K562 (cell line): ENCODE measurements around the gene COQ4. TPM values are rescaled to one million over a fixed set of nuclear protein-coding genes. Genes with fewer than 3 reads are reported as not detected.

ENCODE experiments used
- ATAC-seq: fragments of 200-7000 bp; cut with Tn5 transposase; 3 replicates; pipeline ENCODE4 v1.9.1; 2020; ENCODE audit warnings: moderate library complexity
- BruUV-seq: library from RNA; stranded (reverse); fragments of 400-500 nt; replicated peaks from 2 replicates; lab custom pipeline; 2021; lab: Mats Ljungman, UMichigan
- CTCF ChIA-PET: fragments of 300-600 bp; formaldehyde crosslinking; extraction: SDS; loops from one replicate; lab custom pipeline; 2021; ENCODE audit warnings: low intra/inter-chr PET ratio; lab: Yijun Ruan, JAX
- POLR2A ChIA-PET: fragments of 300-600, 350-650 bp; sonication (Branson Sonifier 250); formaldehyde crosslinking; extraction: SDS; loops from one replicate; lab custom pipeline; 2021; ENCODE audit warnings: antibody characterized with exemption, inconsistent platforms; lab: Yijun Ruan, JAX
- DNase-seq, 4 experiments: peaks; one replicate each; pipeline versions ENCODE4 v3.0.0 to v3.0.0-alpha.2; 2011 to 2018; ENCODE audit warnings: low spot score in 3 of 4, mixed read lengths in 3 of 4; ENCODE audit errors: extremely low read depth in 1 of 4
- FAIRE-seq: peaks from 2 replicates; lab custom pipeline; 2011; peaks lifted over from hg19 to GRCh38; lab: Jason Lieb, UNC
- H2AFZ ChIP-seq: 2 replicates; pipeline ENCODE4 v1.6.0; 2011; ENCODE audit warnings: low read depth, low read length, control low read depth, inconsistent platforms
- H3K27ac ChIP-seq: fragments of 200-600 bp; 3 replicates; pipeline ENCODE4 v1.8.0; 2011; ENCODE audit warnings: low read depth, mild to moderate bottlenecking, control low read depth, inconsistent platforms, low read length, moderate library complexity, mixed read lengths; ENCODE audit errors: extremely low read depth
- H3K27me3 ChIP-seq, 2 experiments: fragments of 300-600 bp in 1 of 2; 2 replicates in 1 of 2; 3 replicates in 1 of 2; pipeline versions ENCODE4 v1.6.0 to v1.8.0; 2011; ENCODE audit warnings: inconsistent platforms in 2 of 2, low read length in 2 of 2, mild to moderate bottlenecking in 1 of 2, mixed read lengths in 1 of 2, moderate library complexity in 1 of 2; ENCODE audit not compliant: control insufficient read depth in 2 of 2, insufficient read depth in 2 of 2
- H3K36me3 ChIP-seq: fragments of 300-600 bp; 3 replicates; pipeline ENCODE4 v1.8.0; 2011; ENCODE audit warnings: mild to moderate bottlenecking, low read length, inconsistent platforms; ENCODE audit not compliant: control insufficient read depth, insufficient read depth
- H3K4me1 ChIP-seq, 2 experiments: fragments of 200-600 bp in 1 of 2; replicated peaks in 1 of 2; 2 replicates in 1 of 2; 3 replicates in 1 of 2; pipeline versions ENCODE4 v1.5.1 to v1.8.0; 2011; ENCODE audit warnings: inconsistent platforms in 2 of 2, low read length in 2 of 2, mild to moderate bottlenecking in 1 of 2, mixed read lengths in 1 of 2, moderate library complexity in 1 of 2; ENCODE audit not compliant: control insufficient read depth in 2 of 2, insufficient read depth in 2 of 2
- H3K4me2 ChIP-seq: 2 replicates; pipeline ENCODE4 v1.6.1; 2011; ENCODE audit warnings: low read length, control low read depth, inconsistent platforms, mixed read lengths; ENCODE audit not compliant: insufficient read depth
- H3K4me3 ChIP-seq: fragments of 200-600 bp; sonication (generic), shearing (Covaris generic); 2 replicates; pipeline ENCODE4 v1.5.1; 2016; ENCODE audit warnings: control low read depth, inconsistent platforms
- H3K79me2 ChIP-seq: fragments of 200-600 bp; 3 replicates; pipeline ENCODE4 v1.8.0; 2011; ENCODE audit warnings: low read length, inconsistent platforms; ENCODE audit not compliant: control insufficient read depth, insufficient read depth
- H3K9ac ChIP-seq, 2 experiments: 2 replicates each; pipeline versions ENCODE4 v1.6.0 to v1.6.1; 2011; ENCODE audit warnings: low read depth in 2 of 2, low read length in 2 of 2, control low read depth in 1 of 2, inconsistent platforms in 1 of 2, mild to moderate bottlenecking in 1 of 2, mixed read lengths in 1 of 2; ENCODE audit not compliant: insufficient read depth in 1 of 2
- H3K9me1 ChIP-seq: one replicate; pipeline ENCODE4 v1.6.0; 2011; ENCODE audit warnings: inconsistent platforms, mild to moderate bottlenecking, low read length, moderate library complexity; ENCODE audit not compliant: control insufficient read depth, insufficient read depth
- H3K9me3 ChIP-seq: replicated peaks from 2 replicates; pipeline ENCODE4 v1.5.1; 2011; ENCODE audit warnings: low read depth, low read length, inconsistent platforms; ENCODE audit not compliant: control insufficient read depth, insufficient read depth
- H4K20me1 ChIP-seq: replicated peaks from 2 replicates; pipeline ENCODE4 v1.6.1; 2011; ENCODE audit warnings: low read length, inconsistent platforms, mixed read lengths; ENCODE audit not compliant: control insufficient read depth, insufficient read depth
- CHD1 ChIP-seq: fragments of 200-600 bp; sonication (generic); IDR thresholded peaks from one replicate; pipeline ENCODE4 v1.6.1; 2012; ENCODE audit warnings: mild to moderate bottlenecking, moderate library complexity, low read length, inconsistent platforms
- CHD4 ChIP-seq: fragments of 200-600 bp; sonication (generic); IDR thresholded peaks from 3 replicates; pipeline ENCODE4 v1.6.1; 2012; ENCODE audit warnings: low read depth, mild to moderate bottlenecking, mixed read lengths, low read length, inconsistent platforms; ENCODE audit not compliant: insufficient read depth, insufficient replicate concordance, poor library complexity, severe bottlenecking
- GTF2F1 ChIP-seq: IDR thresholded peaks from 2 replicates; pipeline ENCODE4 v1.6.1; 2011; ENCODE audit warnings: low read depth, low read length, improper control_type of control experiment
- KLF1 ChIP-seq: fragments of 450-650 bp; IDR thresholded peaks from 2 replicates; pipeline ENCODE4 v1.6.1; 2016; ENCODE audit warnings: missing genetic modification characterization, missing compliant biosample characterization
- NONO ChIP-seq, 2 experiments: fragments of 200-400 bp in 1 of 2; fragments of 450-650 bp in 1 of 2; formaldehyde crosslinking in 1 of 2; IDR thresholded peaks; 2 replicates each; pipeline ENCODE4 v1.6.1; 2017; ENCODE audit warnings: low read depth in 2 of 2, mild to moderate bottlenecking in 2 of 2, moderate library complexity in 2 of 2, low read length in 1 of 2
- PYGO2 ChIP-seq: fragments of 450-650 bp; IDR thresholded peaks from 2 replicates; pipeline ENCODE4 v1.6.1; 2016; ENCODE audit warnings: mild to moderate bottlenecking, missing genetic modification characterization, moderate library complexity, missing compliant biosample characterization
- RAD21 ChIP-seq, 2 experiments: fragments of 250-450 bp in 1 of 2; fragments of 450-650 bp in 1 of 2; sonication (Bioruptor Pico) in 1 of 2; formaldehyde crosslinking in 1 of 2; IDR thresholded peaks in 1 of 2; conservative IDR thresholded peaks in 1 of 2; 2 replicates each; pipeline versions ENCODE4 v1.4.0 to v1.8.0; 2020 to 2022; ENCODE audit warnings: mild to moderate bottlenecking in 2 of 2, moderate library complexity in 1 of 2
- RBM25 ChIP-seq: fragments of 200-400 bp; formaldehyde crosslinking; IDR thresholded peaks from 2 replicates; pipeline ENCODE4 v1.6.1; 2018; ENCODE audit warnings: low read length, low read depth, moderate library complexity; ENCODE audit not compliant: severe bottlenecking
- SP1 ChIP-seq: sonication (generic); formaldehyde crosslinking; IDR thresholded peaks from 2 replicates; pipeline ENCODE4 v1.8.1; 2022; ENCODE audit warnings: mild to moderate bottlenecking, missing genetic modification reagents
- TAF7 ChIP-seq: fragments of 450-650 bp; IDR thresholded peaks from 2 replicates; pipeline ENCODE4 v1.6.1; 2016; ENCODE audit warnings: missing genetic modification characterization, missing compliant biosample characterization
- ZNF134 ChIP-seq: fragments of 250-450 bp; sonication (Bioruptor Pico); conservative IDR thresholded peaks from 2 replicates; pipeline ENCODE4 v1.4.0; 2020
- ZNF655 ChIP-seq: fragments of 250-450 bp; sonication (Bioruptor Pico); IDR thresholded peaks from 2 replicates; pipeline ENCODE4 v1.5.0; 2021
- WGBS: fragments of 100-300 bp; shearing (Covaris generic); methylation state at CpG from one replicate; pipeline ENCODE4 v1.1.6; 2016; ENCODE audit warnings: low coverage, mixed read lengths; ENCODE audit not compliant: insufficient coverage; ENCODE audit errors: missing lambda C conversion rate; 5-methylcytosine and 5-hydroxymethylcytosine counted together
- in situ Hi-C: fragments of 300-500 bp; cut with MboI; formaldehyde crosslinking; loops from 4 replicates; pipeline ENCODE4 v1.15.0; 2018; ENCODE audit warnings: inconsistent platforms, mixed read lengths
- intact Hi-C: fragments of 100-400 bp; cut with micrococcal nuclease; formaldehyde crosslinking; loops from 2 replicates; pipeline ENCODE4 v1.14.2; 2022
- polyA plus RNA-seq, 8 experiments: library from polyadenylated mRNA; depleted of rRNA in 4 of 8; stranded (reverse) in 5 of 8; unstranded in 3 of 8; fragments of >200 nt; fragmentation: Nextera tagmentation in 2 of 8; fragmentation: Illumina TruSeq in 1 of 8; extraction: Ambion mirVana in 2 of 8; extraction: Trizol in 1 of 8; gene quantifications; 2 replicates each; pipeline versions ENCODE4 v1.2.1 to v1.2.3, GENCODE V29; 2011 to 2014; ENCODE audit warnings: inconsistent platforms in 1 of 8, missing spikeins in 1 of 8
- total RNA-seq, 7 experiments: library from RNA; depleted of rRNA in 6 of 7; stranded (reverse); fragments of >200 nt in 6 of 7; fragmentation: Illumina TruSeq in 2 of 7; extraction: Trizol in 2 of 7; gene quantifications; 2 replicates each; pipeline versions ENCODE4 v1.2.1 to v1.2.3, GENCODE V29; 2011 to 2021; ENCODE audit warnings: low replicate concordance in 1 of 7
- TF ChIP-seq, protein P1 (sequence below): fragments of 250-450 bp; sonication (Bioruptor Pico); IDR thresholded peaks from 2 replicates; pipeline ENCODE4 v1.8.0; 2022; ENCODE audit warnings: inconsistent platforms, mild to moderate bottlenecking, moderate library complexity, borderline replicate concordance

Gene COQ4
- total and polyA plus RNA-seq, 9 of the 15 experiments (the other 6 are each of a cell fraction or from before 2014, with no cell fraction given) = 9.1 to 135 (median 67.2) TPM

GRCh38 chr9:128323212-128323730 is 632 bp downstream of the COQ4 start:
- BruUV-seq = no TSS peak
- ChIA-PET POLR2A (interaction anchor here (0.6 to 3.7 kb wide), 5 partner anchors 12 to 335 kb away, joined by 3 to 51 read pairs (median 3); no protein-coding TSS in a partner anchor), CTCF (no interaction called here)
- H3K4me3 ChIP-seq = peak overlapping the region; percentile 67
- peak overlapping the region; percentile 92 to 93 for H3K9ac ChIP-seq
- WGBS = 4% methylated on average over 16 of the region's 16 CpGs
- H3K27me3 ChIP-seq = no peaks in the 10 kb centered on the region
- H3K4me1 ChIP-seq = peaks cover 8 to 19% of the 10 kb centered on the region in 2 experiments
- H3K9me3 ChIP-seq = no peaks in the 10 kb centered on the region
- peak overlapping the region; percentile 94 for H3K27ac ChIP-seq
- no peak for FAIRE-seq
- peaks cover 68% of the 10 kb centered on the region for H3K36me3 ChIP-seq
- in situ Hi-C loops = loop anchor here (5.0 to 10.0 kb wide), 2 partner anchors 1349 to 1562 kb away; no protein-coding TSS in a partner anchor
- intact Hi-C loops = no loop called here
- peaks cover 49% of the 10 kb centered on the region for H3K79me2 ChIP-seq
- peak overlapping the region; percentile 97 for H3K4me2 ChIP-seq
- no peak for ATAC-seq
- H4K20me1 ChIP-seq = no peaks in the 10 kb centered on the region
- H3K9me1 ChIP-seq = no peaks in the 10 kb centered on the region
- H2AFZ ChIP-seq = peak overlapping the region; percentile 99
- TF ChIP-seq RBM25 (peak; percentile 34), ZNF655 (CRISPR knock-in tag) (no peak), SP1 (CRISPR knock-in tag) (no peak), NONO (IDR thresholded peaks at IDR 0.05; ENCODE audit: low read depth in 2 of 2, low read length in 1 of 2) (no peak), CHD1 (peak; percentile 82), KLF1 (no peak), GTF2F1 (0 out of 2 replicates have a peak, but pooled peaks have one; percentile 0), CHD4 (peak; percentile 55), PYGO2 (peak; percentile 6; the same call in 1 of the 2 replicates), RAD21 (CRISPR knock-in tag; conservative IDR thresholded peaks at IDR 0.05 in 1 of 2, IDR thresholded peaks at IDR 0.05 in 1 of 2) (peak in 1 of 2 experiments; percentile 0; a peak in 1 of 4 replicates), TAF7 (tag) (no peak), ZNF134 (no peak)
- TF ChIP-seq, protein P1, sequence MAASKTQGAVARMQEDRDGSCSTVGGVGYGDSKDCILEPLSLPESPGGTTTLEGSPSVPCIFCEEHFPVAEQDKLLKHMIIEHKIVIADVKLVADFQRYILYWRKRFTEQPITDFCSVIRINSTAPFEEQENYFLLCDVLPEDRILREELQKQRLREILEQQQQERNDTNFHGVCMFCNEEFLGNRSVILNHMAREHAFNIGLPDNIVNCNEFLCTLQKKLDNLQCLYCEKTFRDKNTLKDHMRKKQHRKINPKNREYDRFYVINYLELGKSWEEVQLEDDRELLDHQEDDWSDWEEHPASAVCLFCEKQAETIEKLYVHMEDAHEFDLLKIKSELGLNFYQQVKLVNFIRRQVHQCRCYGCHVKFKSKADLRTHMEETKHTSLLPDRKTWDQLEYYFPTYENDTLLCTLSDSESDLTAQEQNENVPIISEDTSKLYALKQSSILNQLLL (CRISPR knock-in tag) = no peak
- DNase-seq = peak in 1 of 4 experiments; percentile 22
